HepG2 (cell line): ENCODE measurements around the gene AGT. TPM values are rescaled to one million over a fixed set of nuclear protein-coding genes. Genes with fewer than 3 reads are reported as not detected.

Experiments
- EZH2 ChIP-seq: conservative IDR thresholded peaks from 2 replicates; pipeline ENCODE4 v1.6.1; 2012; ENCODE audit warnings: mild to moderate bottlenecking, low read depth, low read length, moderate library complexity
- MTF1 ChIP-seq: sonication (generic); formaldehyde crosslinking; IDR thresholded peaks from 2 replicates; pipeline ENCODE4 v1.5.0; 2020; ENCODE audit warnings: missing genetic modification reagents
- MXD4 ChIP-seq: IDR thresholded peaks from 2 replicates; pipeline ENCODE4 v1.6.1; 2016; ENCODE audit warnings: mild to moderate bottlenecking, missing biosample characterization, missing genetic modification reagents
- RBFOX2 ChIP-seq: fragments of 200-400 bp; formaldehyde crosslinking; IDR thresholded peaks from 2 replicates; pipeline ENCODE4 v1.6.1; 2017; ENCODE audit warnings: low read depth, mild to moderate bottlenecking, low read length
- ZNF124 ChIP-seq: sonication (generic); formaldehyde crosslinking; IDR thresholded peaks from 2 replicates; pipeline ENCODE4 v1.4.0; 2020; ENCODE audit warnings: missing genetic modification reagents
- ZNF562 ChIP-seq: sonication (generic); formaldehyde crosslinking; IDR thresholded peaks from 2 replicates; pipeline ENCODE4 v1.8.0; 2022; ENCODE audit warnings: missing genetic modification reagents, borderline replicate concordance
- ZSCAN22 ChIP-seq: sonication (generic); formaldehyde crosslinking; IDR thresholded peaks from 2 replicates; pipeline ENCODE4 v1.4.0; 2020; ENCODE audit warnings: mild to moderate bottlenecking, missing genetic modification reagents
- polyA plus RNA-seq, 8 experiments: library from polyadenylated mRNA; depleted of rRNA in 3 of 8; stranded (reverse) in 7 of 8; unstranded in 1 of 8; fragments of >200 nt; fragmentation: Illumina TruSeq in 4 of 8; extraction: Trizol in 4 of 8; gene quantifications; 2 replicates each; pipeline versions ENCODE4 v1.2.1 to v1.2.3, GENCODE V29; 2011 to 2016; ENCODE audit warnings: low read depth in 4 of 8, missing spikeins in 1 of 8, mixed read lengths in 1 of 8; ENCODE audit not compliant: insufficient read depth in 1 of 8
- total RNA-seq, 5 experiments: library from RNA; depleted of rRNA; stranded (reverse); fragments of >200 nt; fragmentation: Illumina TruSeq; extraction: Trizol; gene quantifications; 2 replicates each; pipeline ENCODE4 v1.2.3, GENCODE V29; 2016; ENCODE audit warnings: low read depth in 1 of 5
- TF ChIP-seq, protein P1 (sequence below): sonication (generic); formaldehyde crosslinking; IDR thresholded peaks from 2 replicates; pipeline ENCODE4 v1.5.0; 2020; ENCODE audit warnings: mild to moderate bottlenecking, missing genetic modification reagents
- TF ChIP-seq, protein P2 (sequence below): sonication (generic); formaldehyde crosslinking; IDR thresholded peaks from 2 replicates; pipeline ENCODE4 v1.5.0; 2020; ENCODE audit warnings: mild to moderate bottlenecking, missing genetic modification reagents, borderline replicate concordance
- TF ChIP-seq, protein P3 (sequence below): IDR thresholded peaks from 2 replicates; pipeline ENCODE4 v1.4.0; 2020; ENCODE audit warnings: mild to moderate bottlenecking, missing genetic modification reagents

Gene AGT
- total and polyA plus RNA-seq, 2 of the 13 experiments (the other 11 are each of a cell fraction or from before 2014, with no cell fraction given): 892 to 2,071 TPM

DNA sequence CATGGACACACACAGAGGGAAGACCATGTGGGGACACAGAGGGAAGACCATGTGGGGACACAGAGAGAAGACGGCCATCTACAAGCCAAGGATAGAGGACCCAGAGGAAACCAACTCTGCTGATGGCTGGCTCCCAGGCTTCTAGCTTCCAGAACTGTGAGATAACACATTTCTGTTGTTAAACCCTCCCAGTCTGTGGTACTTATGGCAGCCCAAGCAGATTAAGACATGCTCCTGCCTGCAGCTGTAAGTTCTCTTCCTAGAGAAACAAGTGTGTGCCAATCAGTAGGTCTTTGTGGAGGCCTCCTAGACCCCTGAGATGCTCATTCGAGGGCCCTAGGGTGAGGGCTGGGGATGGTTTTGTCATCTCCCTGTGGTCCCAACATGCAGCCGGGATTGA is 2.7 kb downstream of the AGT start (continued):
- TF ChIP-seq, protein P1, sequence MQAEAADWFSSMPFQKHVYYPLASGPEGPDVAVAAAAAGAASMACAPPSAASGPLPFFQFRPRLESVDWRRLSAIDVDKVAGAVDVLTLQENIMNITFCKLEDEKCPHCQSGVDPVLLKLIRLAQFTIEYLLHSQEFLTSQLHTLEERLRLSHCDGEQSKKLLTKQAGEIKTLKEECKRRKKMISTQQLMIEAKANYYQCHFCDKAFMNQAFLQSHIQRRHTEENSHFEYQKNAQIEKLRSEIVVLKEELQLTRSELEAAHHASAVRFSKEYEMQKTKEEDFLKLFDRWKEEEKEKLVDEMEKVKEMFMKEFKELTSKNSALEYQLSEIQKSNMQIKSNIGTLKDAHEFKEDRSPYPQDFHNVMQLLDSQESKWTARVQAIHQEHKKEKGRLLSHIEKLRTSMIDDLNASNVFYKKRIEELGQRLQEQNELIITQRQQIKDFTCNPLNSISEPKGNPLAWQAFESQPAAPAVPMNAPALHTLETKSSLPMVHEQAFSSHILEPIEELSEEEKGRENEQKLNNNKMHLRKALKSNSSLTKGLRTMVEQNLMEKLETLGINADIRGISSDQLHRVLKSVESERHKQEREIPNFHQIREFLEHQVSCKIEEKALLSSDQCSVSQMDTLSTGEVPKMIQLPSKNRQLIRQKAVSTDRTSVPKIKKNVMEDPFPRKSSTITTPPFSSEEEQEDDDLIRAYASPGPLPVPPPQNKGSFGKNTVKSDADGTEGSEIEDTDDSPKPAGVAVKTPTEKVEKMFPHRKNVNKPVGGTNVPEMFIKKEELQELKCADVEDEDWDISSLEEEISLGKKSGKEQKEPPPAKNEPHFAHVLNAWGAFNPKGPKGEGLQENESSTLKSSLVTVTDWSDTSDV (CRISPR knock-in tag): no peak
- TF ChIP-seq, protein P2, sequence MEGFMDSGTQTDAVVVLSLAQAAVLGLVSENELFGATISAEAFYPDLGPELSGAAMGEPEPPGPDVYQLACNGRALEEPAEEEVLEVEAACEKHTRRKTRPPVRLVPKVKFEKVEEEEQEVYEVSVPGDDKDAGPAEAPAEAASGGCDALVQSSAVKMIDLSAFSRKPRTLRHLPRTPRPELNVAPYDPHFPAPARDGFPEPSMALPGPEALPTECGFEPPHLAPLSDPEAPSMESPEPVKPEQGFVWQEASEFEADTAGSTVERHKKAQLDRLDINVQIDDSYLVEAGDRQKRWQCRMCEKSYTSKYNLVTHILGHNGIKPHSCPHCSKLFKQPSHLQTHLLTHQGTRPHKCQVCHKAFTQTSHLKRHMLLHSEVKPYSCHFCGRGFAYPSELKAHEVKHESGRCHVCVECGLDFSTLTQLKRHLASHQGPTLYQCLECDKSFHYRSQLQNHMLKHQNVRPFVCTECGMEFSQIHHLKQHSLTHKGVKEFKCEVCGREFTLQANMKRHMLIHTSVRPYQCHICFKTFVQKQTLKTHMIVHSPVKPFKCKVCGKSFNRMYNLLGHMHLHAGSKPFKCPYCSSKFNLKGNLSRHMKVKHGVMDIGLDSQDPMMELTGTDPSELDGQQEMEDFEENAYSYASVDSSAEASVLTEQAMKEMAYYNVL (CRISPR knock-in tag): no peak
- TF ChIP-seq MTF1 (CRISPR knock-in tag) (no peak), ZSCAN22 (CRISPR knock-in tag) (no peak), RBFOX2 (peak; percentile 68), MXD4 (CRISPR knock-in tag) (no peak), EZH2 (no peak), ZNF562 (CRISPR knock-in tag) (no peak), ZNF124 (no peak)
- TF ChIP-seq, protein P3, sequence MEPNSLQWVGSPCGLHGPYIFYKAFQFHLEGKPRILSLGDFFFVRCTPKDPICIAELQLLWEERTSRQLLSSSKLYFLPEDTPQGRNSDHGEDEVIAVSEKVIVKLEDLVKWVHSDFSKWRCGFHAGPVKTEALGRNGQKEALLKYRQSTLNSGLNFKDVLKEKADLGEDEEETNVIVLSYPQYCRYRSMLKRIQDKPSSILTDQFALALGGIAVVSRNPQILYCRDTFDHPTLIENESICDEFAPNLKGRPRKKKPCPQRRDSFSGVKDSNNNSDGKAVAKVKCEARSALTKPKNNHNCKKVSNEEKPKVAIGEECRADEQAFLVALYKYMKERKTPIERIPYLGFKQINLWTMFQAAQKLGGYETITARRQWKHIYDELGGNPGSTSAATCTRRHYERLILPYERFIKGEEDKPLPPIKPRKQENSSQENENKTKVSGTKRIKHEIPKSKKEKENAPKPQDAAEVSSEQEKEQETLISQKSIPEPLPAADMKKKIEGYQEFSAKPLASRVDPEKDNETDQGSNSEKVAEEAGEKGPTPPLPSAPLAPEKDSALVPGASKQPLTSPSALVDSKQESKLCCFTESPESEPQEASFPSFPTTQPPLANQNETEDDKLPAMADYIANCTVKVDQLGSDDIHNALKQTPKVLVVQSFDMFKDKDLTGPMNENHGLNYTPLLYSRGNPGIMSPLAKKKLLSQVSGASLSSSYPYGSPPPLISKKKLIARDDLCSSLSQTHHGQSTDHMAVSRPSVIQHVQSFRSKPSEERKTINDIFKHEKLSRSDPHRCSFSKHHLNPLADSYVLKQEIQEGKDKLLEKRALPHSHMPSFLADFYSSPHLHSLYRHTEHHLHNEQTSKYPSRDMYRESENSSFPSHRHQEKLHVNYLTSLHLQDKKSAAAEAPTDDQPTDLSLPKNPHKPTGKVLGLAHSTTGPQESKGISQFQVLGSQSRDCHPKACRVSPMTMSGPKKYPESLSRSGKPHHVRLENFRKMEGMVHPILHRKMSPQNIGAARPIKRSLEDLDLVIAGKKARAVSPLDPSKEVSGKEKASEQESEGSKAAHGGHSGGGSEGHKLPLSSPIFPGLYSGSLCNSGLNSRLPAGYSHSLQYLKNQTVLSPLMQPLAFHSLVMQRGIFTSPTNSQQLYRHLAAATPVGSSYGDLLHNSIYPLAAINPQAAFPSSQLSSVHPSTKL (CRISPR knock-in tag): no peak
